Measurements from ENCODE around the gene TRPM1.

GRCh38 chr15:31081588-31082250, 19.8 kb downstream of the TRPM1 start:
- TF ChIP-seq CTCF (IDR thresholded peaks at IDR 0.05), result no peak
- no peak for TF ChIP-seq POLR2A (IDR thresholded peaks at IDR 0.05)

Data from adrenal gland (tissue), 5 donors.